ENCODE data around the gene PCDHB10.
"Not testable (repeated sequence)": the region's sequence is repeated elsewhere in the genome, so short reads cannot be mapped to it uniquely, and the experiment has no call there.

Gene PCDHB10

GRCh38 chr5:141201646-141202045 is 9.5 kb downstream of the PCDHB10 start:
- H3K4me3 Mint-ChIP-seq, CTCF ChIA-PET, H3K27ac Mint-ChIP-seq, H3K27me3 Mint-ChIP-seq, DNase-seq, H3K36me3 Mint-ChIP-seq, H3K4me1 Mint-ChIP-seq: not testable (repeated sequence)
- H3K9me3 Mint-ChIP-seq, result peaks cover 18% of the 10 kb centered on the region

GRCh38 chr5:141208478-141208877 is 16.3 kb downstream of the PCDHB10 start, which contains the start of gene PCDHB12:
Gene PCDHB12 (plus strand): TSS chr5:141208719. CDS start chr5:141208908, 189 bp downstream.
- Mint-ChIP-seq H3K4me3 (no peak within 1 kb of the TSS), H3K27ac (no peak within 1 kb of the TSS), H3K27me3 (peaks cover 9% of the 10 kb centered on the region), H3K9me3 (peaks cover 6% of the 10 kb centered on the region), H3K36me3 (peaks cover 2% of the 10 kb centered on the region), H3K4me1 (no peaks in the 10 kb centered on the region)
- CTCF ChIA-PET, result interaction anchor here (1.2 kb wide), 1 partner anchor 9 kb away, joined by 3 read pairs; the partner anchor contains the start of gene PCDHB11
- no peak for DNase-seq

- DNase-seq, H3K36me3 Mint-ChIP-seq, H3K4me1 Mint-ChIP-seq, CTCF ChIA-PET, H3K4me3 Mint-ChIP-seq, H3K27ac Mint-ChIP-seq: not testable (repeated sequence)
- peaks cover 17% of the 10 kb centered on the region for H3K27me3 Mint-ChIP-seq
- H3K9me3 Mint-ChIP-seq, result peaks cover 16% of the 10 kb centered on the region
Measured at GRCh38 chr5:141210281-141210680, 18.1 kb downstream of the PCDHB10 start.

- DNase-seq, H3K4me1 Mint-ChIP-seq, CTCF ChIA-PET, H3K36me3 Mint-ChIP-seq, H3K27ac Mint-ChIP-seq, H3K4me3 Mint-ChIP-seq: not testable (repeated sequence)
- peaks cover 18% of the 10 kb centered on the region for H3K9me3 Mint-ChIP-seq
- peaks cover 20% of the 10 kb centered on the region for H3K27me3 Mint-ChIP-seq
Measured at GRCh38 chr5:141210849-141211248, 18.7 kb downstream of the PCDHB10 start.

GRCh38 chr5:141213656-141214339 is 21.6 kb downstream of the PCDHB10 start, which contains the start of gene PCDHB13:
Gene PCDHB13 (plus strand): TSS chr5:141213919. CDS start chr5:141214124, 205 bp downstream.
- Mint-ChIP-seq H3K27me3 (peaks cover 16% of the 10 kb centered on the region), H3K9me3 (peaks cover 18% of the 10 kb centered on the region)
- CTCF ChIA-PET, H3K4me1 Mint-ChIP-seq, H3K27ac Mint-ChIP-seq, H3K4me3 Mint-ChIP-seq, H3K36me3 Mint-ChIP-seq, DNase-seq: not testable (repeated sequence)

GRCh38 chr5:141214583-141214982 is 22.4 kb downstream of the PCDHB10 start:
- H3K36me3 Mint-ChIP-seq, CTCF ChIA-PET, H3K4me1 Mint-ChIP-seq, H3K4me3 Mint-ChIP-seq, H3K27ac Mint-ChIP-seq, DNase-seq: not testable (repeated sequence)
- peaks cover 15% of the 10 kb centered on the region for H3K27me3 Mint-ChIP-seq
- peaks cover 21% of the 10 kb centered on the region for H3K9me3 Mint-ChIP-seq

GRCh38 chr5:141215504-141215903 is 23.4 kb downstream of the PCDHB10 start:
- H3K4me3 Mint-ChIP-seq, H3K4me1 Mint-ChIP-seq, H3K36me3 Mint-ChIP-seq, CTCF ChIA-PET, DNase-seq: not testable (repeated sequence)
- peak overlapping the region; percentile 33 for H3K27ac Mint-ChIP-seq
- peaks cover 19% of the 10 kb centered on the region for H3K9me3 Mint-ChIP-seq
- peaks cover 11% of the 10 kb centered on the region for H3K27me3 Mint-ChIP-seq

- H3K36me3 Mint-ChIP-seq, H3K27ac Mint-ChIP-seq, DNase-seq, H3K4me1 Mint-ChIP-seq, CTCF ChIA-PET, H3K4me3 Mint-ChIP-seq: not testable (repeated sequence)
- Mint-ChIP-seq H3K9me3 (peaks cover 17% of the 10 kb centered on the region), H3K27me3 (peaks cover 11% of the 10 kb centered on the region)
Measured at GRCh38 chr5:141216035-141216434, 23.9 kb downstream of the PCDHB10 start.

- H3K27ac Mint-ChIP-seq, result no peak within 1 kb of the TSS
- no peaks in the 10 kb centered on the region for H3K4me1 Mint-ChIP-seq
- no peaks in the 10 kb centered on the region for H3K36me3 Mint-ChIP-seq
- peaks cover 13% of the 10 kb centered on the region for H3K27me3 Mint-ChIP-seq
- peaks cover 7% of the 10 kb centered on the region for H3K9me3 Mint-ChIP-seq
- DNase-seq, result no peak
- CTCF ChIA-PET, result interaction anchor here (0.7 to 2.3 kb wide), 2 partner anchors 37 to 335 kb away, joined by 3 to 7 read pairs; no protein-coding TSS in a partner anchor
- H3K4me3 Mint-ChIP-seq, result no peak within 1 kb of the TSS
Measured at GRCh38 chr5:141223112-141223783, 31.1 kb downstream of the PCDHB10 start, which contains the start of gene PCDHB14. Gene PCDHB14 (plus strand): TSS chr5:141223343. CDS start chr5:141223506, 163 bp downstream.

GRCh38 chr5:141224844-141225243 is 32.7 kb downstream of the PCDHB10 start:
- H3K36me3 Mint-ChIP-seq, CTCF ChIA-PET, H3K27ac Mint-ChIP-seq, DNase-seq, H3K4me1 Mint-ChIP-seq, H3K9me3 Mint-ChIP-seq, H3K4me3 Mint-ChIP-seq: not testable (repeated sequence)
- H3K27me3 Mint-ChIP-seq, result peaks cover 13% of the 10 kb centered on the region

- H3K9me3 Mint-ChIP-seq, H3K27ac Mint-ChIP-seq, H3K36me3 Mint-ChIP-seq, H3K4me3 Mint-ChIP-seq, CTCF ChIA-PET, DNase-seq, H3K4me1 Mint-ChIP-seq: not testable (repeated sequence)
- peaks cover 13% of the 10 kb centered on the region for H3K27me3 Mint-ChIP-seq
Measured at GRCh38 chr5:141225421-141225820, 33.3 kb downstream of the PCDHB10 start.

GRCh38 chr5:141234109-141234667 is 42.0 kb downstream of the PCDHB10 start:
- Mint-ChIP-seq H3K27ac (no peak overlapping the region), H3K4me1 (no peaks in the 10 kb centered on the region), H3K4me3 (no peak overlapping the region), H3K27me3 (peaks cover 24% of the 10 kb centered on the region), H3K9me3 (peaks cover 23% of the 10 kb centered on the region), H3K36me3 (peaks cover 4% of the 10 kb centered on the region)
- no peak for DNase-seq
- CTCF ChIA-PET, result no interaction called here

- H3K36me3 Mint-ChIP-seq, H3K4me3 Mint-ChIP-seq, H3K4me1 Mint-ChIP-seq, CTCF ChIA-PET, DNase-seq: not testable (repeated sequence)
- Mint-ChIP-seq H3K27me3 (peaks cover 27% of the 10 kb centered on the region), H3K9me3 (peaks cover 30% of the 10 kb centered on the region), H3K27ac (peak overlapping the region; percentile 70)
Measured at GRCh38 chr5:141235922-141236321, 43.8 kb downstream of the PCDHB10 start.

- peak overlapping the region; percentile 83 for H3K27ac Mint-ChIP-seq
- H3K36me3 Mint-ChIP-seq, result peaks cover 3% of the 10 kb centered on the region
- no peaks in the 10 kb centered on the region for H3K4me1 Mint-ChIP-seq
- no peak overlapping the region for H3K4me3 Mint-ChIP-seq
- CTCF ChIA-PET, result no interaction called here
- peaks cover 33% of the 10 kb centered on the region for H3K27me3 Mint-ChIP-seq
- DNase-seq, result no peak
- peaks cover 31% of the 10 kb centered on the region for H3K9me3 Mint-ChIP-seq
Measured at GRCh38 chr5:141236516-141237313, 44.6 kb downstream of the PCDHB10 start.
